Measurements from ENCODE around the gene IMPDH1.

Gene IMPDH1

DNA sequence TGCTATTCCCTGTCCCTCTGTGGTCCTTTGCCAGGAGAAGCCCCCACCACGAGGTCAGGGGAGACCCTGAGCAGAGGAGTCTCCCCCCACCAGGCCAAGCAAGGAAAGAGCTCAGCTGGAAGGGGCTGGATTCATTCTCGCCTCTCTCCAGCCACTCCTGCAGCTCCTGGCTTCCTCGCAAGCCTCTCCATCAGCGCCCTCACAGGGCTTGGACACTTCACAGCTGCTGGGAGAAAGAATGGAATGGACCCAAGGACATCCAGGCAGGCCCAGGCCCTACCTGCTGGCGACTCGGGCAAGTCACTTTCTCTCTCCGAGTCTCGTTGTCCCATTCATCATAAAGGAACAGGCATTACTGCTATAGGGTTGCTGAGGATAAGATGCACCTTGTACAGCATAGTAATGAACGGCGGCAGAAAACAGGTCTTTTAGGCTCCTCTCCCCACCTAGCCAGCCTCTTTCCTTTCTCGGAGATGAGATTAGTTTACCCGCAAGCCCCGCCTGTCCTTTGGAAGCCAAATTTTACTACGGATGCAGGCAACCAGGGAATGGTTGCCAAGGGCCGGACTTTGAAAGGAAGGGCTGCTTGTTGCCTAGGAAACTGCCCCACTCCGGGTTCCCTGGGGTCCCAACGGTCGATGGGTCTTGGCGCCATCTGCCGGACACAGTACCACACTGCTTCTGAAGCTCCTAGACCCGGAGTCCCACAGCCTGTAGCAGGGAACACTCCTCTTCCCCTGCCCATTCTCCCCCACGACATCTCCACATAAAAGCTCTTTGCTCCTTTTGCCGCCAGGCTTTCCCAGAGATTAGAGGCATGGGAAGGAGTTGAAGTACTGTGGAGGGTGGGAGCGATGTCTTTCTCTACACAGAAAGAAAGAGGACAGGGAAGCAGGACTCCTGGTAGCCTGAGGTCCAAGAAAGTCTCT, 22.3 kb downstream of the IMPDH1 start:
- DNase-seq (ENCODE audit: low read depth), result peak; percentile 39

DNA sequence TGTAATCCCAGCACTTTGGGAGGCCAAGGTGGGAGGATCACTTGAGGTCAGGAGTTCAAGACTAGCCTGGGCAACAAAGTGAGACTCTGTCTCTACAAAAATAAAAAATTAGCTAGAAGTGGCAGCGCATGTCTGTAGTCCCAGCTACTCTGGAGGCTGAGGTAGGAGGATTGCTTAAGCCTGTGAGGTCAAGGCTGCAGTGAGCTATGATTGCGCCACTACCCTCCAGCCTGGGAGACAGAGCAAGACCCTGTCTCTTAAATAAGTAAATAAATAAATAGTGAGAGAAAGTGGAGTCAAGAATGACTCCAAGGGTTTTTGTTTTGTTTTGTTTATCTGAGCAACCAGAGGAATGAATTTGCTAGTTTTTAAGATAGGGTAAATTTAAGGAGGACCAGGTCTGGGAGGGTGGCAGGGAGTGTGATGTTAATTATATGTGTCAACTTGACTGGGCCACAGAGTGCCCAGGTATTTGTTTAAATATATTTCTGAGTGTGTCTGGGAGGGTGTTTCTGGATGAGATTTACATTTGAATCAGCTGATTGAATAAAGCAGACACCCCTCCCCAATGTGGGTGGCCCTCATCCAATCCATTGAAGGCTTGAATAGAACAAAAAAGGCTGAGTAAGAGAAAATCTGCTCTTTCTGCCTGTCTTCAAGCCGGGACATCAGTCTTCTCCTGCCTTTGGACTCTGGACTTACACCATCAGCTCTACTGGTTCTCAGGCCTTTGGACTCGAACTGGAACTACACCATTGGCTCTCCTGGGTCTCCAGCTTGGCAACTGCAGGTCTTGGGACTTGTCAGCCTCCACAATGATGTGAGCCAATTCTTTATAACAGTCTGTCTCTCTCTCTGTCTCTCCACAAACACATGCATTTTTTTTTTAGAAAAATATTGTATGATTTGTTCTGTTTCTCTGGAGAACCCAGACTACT, 23.5 kb downstream of the IMPDH1 start:
- no peak for DNase-seq (ENCODE audit: low read depth)

DNA sequence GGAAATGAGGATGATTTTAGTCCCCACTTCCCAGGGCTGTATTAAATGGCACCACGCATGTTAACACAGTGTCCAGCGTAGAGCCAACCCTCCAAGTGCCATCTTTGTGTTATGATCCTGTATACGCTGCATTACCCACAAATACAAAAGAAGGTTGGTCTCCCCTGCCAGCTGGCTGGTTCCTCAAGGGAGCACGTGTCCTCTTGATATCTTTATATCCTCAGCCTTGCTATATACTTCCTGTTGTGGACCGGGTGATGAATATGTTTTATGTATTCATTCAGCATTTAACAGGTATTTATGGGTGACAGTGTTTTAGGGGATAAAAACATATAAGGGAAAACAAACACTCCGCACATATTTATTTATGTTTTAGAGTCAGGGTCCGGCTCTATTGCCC, 25.1 kb downstream of the IMPDH1 start:
- DNase-seq (ENCODE audit: low read depth), result no peak

DNA sequence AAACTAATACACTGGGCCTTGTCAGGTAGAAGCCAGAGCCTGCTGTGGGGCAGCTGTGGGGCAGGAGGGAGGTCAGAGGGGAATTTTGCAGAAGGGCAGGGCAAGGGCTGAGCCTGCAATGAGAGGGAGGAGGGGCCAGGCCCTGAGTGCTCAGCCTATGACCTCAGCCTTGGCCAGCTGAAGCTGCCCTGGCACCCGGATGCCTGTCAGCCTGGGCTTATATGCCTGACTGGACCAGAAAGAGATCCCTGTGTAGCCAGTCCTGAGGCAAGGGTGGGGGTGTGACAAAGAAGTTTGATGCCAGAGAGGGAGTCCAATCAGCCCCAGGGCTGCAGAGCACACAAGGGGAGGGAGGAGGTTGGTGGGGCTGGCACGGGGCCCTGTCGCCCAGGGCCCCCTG, 26.0 kb downstream of the IMPDH1 start:
- DNase-seq (ENCODE audit: low read depth), result no peak

DNA sequence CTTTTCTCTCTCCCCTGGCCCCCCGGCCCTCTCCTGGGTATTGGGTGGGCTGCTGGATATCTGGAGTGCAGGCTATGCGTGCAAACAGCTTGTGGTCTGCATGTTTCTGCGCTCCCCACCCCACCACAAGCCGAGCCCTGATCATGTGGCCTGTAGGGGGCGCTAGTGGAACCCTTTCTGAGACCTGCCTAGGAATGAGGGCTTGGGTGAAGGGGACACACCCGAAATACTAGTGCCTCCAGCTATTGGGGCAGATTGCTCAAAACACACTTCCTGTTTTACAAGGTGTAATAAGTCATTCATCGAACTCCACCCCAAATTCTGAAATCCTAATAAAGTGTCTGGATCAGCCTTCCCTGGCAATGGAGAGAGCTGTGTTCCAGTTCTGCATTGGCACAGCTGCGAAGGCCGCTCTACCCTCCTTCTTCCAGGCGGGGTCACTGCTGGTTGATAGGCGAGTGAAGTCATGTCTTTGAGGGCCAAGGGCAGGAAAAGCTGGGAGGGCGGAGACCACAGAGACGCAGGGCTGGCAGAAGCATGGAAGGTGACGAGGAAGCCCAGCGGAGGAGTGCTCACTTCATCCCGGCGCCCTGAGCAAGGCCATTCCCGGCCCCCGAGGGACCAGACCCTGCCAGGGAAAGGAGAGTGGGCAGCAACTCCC, 28.5 kb downstream of the IMPDH1 start:
- DNase-seq (ENCODE audit: low read depth), result no peak

DNA sequence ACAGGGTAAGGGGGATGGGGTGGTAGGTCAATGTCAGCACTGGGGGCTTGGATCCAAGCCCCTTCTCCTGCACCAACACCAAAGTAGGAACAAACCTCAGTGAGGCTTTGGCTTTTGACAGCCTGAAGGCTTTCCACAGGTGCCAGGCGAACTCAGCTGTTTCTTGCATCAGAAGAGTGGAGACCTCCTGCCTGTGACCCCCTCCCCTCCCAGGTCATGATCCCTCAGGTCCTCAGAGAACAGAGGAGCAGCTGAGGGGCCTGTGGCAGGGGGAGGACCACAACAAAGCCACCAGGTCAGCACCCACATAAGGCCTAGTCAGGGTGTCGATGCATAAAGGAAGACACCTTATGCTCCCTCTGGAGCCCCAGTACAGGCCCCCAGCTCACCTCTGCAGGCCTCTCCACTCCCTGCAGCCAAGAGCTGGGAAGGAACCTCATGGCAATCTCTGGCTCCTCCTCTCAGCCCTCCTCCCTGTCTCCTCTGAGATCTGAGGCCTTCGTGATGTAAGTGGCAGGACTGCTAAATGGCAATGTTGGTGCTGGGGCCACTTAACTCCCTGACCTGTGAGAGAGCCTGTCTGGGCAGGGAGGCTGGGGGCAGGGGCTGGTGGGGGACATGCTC, 29.2 kb downstream of the IMPDH1 start:
- no peak for DNase-seq (ENCODE audit: low read depth)

DNA sequence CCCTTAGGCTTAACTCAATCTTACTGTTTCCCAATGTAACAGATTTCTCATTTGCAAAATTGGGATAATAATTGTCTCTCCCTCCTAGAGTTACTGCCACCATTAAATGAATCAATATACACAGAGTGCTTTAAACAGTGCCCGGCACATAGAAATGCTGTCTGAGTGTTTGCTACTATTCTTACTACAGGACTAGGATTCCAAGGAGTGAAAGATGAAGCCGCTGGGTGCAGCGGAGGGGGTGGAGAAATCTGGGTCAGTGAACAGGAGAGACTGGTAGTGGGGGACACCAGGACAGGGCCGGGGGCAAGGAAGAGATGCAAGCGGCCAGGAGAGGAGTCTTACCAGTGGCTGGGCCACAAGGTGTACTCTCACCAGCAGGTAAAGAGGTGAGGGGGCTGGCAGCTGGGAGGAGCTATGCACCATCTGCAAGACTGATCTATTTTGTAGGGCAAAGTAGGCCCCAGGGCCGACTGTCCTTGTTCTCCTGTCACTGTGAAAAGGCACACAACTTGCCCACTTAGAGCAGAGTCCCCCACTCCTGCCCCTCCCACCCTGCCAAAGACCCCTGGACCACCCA, 29.8 kb downstream of the IMPDH1 start:
- no peak for DNase-seq (ENCODE audit: low read depth)

DNA sequence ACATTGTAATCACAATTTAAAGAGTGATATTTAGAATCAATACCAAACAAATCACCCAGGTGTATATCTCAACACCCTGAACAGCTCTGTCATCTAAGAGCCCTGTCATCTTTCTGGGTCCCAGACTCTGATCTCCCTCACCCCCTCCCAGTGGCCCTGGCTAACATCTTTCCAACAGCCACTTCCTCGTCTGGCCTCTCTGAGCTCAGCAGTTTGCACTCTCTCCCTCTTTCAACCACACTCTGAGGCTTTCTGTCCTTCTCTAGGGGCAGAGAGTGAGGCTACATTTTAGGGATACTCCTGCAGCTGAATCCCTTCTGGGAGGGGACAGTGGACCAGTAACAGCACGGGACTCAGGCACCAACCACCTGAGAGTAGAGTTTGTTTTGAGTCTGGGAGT, 31.1 kb downstream of the IMPDH1 start:
- no peak for DNase-seq (ENCODE audit: low read depth)

DNA sequence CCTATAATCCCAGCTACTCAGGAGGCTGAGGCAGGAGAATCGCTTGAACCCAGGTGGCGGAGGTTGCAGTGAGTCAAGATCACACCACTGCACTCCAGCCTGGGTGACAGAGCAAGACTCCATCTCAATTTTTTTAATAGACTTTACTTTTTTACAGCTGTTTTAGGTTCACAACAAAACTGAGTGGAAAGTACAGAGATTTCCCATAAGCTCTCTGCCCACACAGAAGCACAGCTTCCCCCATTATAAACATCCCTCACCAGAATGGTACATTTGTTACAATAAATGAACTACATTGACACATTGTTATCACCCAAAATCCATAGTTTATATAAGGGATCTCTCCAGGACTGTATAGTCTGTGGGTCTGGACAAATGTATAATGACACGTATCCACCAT, 33.7 kb downstream of the IMPDH1 start:
- no peak for DNase-seq (ENCODE audit: low read depth)

DNA sequence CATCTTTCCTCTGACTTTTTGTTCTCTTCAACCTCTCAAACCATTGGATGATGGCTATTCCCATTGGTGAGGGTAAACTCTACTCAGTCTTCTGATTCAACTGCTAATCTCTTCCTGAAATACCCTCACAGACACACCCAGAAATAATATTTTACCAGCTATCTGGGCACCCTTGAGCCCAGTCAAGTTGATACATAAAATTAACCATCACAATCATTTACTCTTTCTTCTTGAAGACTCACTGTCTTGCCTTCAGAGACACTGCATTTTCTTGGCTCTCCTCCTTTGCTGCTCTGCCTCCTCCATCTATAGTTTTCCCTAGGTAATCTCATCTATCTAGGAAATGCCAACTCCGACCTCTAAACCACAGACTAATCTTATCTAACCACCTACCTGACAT, 35.7 kb downstream of the IMPDH1 start:
- no peak for DNase-seq (ENCODE audit: low read depth)

DNA sequence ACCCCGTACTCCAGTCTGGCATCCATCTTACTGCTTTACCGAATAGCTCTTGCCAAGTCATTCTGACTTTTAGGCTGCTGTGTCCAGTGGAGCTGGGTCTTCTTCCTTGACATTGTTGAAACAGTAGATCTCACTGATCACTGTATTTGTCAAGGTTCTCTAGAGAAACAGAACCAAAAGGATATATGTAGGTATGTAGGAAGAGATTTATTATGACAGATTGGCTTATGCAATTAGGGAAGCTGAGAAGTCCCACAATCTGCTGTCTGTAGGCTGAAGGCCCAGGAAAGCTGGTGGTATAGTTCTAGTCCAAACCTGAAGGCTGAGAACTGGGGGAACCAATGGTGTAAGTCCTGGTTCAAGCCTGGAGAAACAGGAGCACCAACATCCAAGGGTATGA, 36.2 kb downstream of the IMPDH1 start:
- DNase-seq (ENCODE audit: low read depth), result no peak

DNA sequence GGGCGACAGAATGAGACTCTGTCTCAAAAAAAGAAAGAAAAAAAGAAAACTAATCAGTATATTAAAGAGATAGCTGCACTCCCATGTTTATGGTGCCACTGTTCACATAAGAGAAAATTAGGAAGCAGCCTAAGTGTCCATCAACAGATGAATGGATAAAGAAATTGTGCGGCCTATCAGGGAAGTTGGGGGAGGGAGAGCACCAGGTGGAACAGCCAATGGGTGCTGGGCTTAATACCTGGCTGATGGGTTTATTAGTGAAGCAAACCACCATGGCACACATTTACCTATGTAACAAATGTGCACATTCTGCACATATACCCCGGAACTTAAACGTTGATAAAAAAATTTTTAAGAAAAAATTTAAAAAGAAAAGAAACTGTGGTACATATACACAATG, 39.3 kb downstream of the IMPDH1 start:
- DNase-seq (ENCODE audit: low read depth), result no peak

DNA sequence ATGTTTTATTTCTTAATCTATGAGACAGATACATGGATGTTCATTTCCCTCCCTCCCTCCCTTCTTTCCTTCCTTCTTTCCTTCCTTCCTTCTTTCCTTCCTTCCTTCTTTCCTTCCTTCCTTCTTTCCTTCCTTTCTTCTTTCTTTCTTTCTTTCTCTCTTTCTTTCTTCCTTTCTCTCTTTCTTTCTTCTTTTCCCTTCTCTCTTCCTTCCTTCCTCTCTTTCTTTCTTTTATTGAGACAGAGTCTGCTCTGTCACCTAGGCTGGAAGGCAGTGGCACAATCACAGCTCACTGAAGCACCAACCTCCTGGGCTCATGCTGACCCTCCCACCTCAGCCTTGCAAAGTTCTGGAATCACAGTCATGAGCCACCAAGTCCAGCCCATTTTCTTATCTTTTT, 42.8 kb downstream of the IMPDH1 start:
- DNase-seq (ENCODE audit: low read depth), result no peak

DNA sequence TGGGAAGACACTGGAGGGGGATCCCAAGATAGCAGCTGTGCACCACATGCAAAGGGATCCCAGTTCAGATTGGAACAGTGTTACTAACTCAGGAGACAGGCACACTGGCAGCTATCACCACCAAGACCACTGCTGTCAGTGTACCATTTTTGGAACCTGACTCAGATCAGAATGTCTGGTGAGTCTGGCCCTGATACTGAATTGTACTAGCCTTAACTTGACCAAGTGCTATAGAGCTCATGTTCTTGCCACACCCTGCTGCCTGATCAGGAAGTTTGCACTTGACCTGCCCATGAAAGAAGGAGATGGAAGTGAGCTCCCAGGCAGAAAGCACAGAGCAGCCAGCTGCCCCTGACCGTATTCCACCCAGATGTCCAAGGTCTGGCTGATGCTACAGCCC, 43.5 kb downstream of the IMPDH1 start:
- no peak for DNase-seq (ENCODE audit: low read depth)

DNA sequence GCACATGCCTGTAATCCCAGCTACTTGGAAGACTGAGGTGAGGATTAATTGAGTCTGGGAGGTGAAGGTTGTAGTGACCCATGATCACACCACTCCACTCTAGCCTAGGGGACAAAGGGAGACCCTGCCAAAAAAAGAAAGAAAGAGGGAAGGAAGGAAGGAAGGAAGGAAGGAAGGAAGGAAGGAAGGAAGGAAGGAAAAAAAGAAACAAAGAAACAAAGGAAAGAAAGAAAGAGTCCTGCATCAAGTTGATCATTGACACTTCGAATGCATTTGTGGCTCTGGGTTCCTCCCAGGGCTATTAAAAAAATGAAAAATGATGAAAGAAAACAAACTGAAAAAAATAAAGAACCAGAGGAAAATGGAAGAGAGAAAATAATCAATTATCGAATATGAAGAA, 44.4 kb downstream of the IMPDH1 start:
- no peak for DNase-seq (ENCODE audit: low read depth)

DNA sequence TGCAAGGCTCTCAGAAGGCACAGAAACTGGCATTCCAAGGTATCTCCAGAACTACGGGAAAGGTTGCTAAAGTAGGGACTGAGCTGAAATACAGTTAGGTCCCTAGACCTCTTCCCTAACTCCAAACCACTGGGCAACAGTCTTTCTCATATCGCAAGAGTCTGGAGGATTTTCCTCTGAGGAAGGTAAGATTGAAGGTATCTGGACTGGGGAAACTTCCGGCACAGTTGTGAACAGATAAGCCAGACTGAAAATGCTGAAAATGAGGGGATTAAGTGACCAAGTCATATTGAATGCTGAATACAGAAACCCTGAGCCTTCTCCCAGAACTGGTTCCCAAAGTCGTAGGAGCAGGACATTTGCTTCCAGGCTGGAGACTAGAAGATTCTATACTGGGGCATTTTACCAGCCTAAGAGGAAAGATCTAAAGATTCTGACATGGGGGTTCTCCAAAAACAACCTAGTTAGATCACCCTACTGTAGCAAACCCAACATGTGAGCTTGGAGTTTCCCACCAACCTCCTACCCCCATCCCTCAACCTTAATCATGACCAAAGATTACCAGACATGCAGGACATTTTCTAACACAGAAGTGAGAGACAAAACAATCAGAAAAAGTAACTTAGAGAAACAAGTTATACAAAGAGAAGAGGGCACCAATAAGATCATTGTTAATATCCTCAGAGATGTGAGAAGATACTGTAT, 45.5 kb downstream of the IMPDH1 start:
- no peak for DNase-seq (ENCODE audit: low read depth)

DNA sequence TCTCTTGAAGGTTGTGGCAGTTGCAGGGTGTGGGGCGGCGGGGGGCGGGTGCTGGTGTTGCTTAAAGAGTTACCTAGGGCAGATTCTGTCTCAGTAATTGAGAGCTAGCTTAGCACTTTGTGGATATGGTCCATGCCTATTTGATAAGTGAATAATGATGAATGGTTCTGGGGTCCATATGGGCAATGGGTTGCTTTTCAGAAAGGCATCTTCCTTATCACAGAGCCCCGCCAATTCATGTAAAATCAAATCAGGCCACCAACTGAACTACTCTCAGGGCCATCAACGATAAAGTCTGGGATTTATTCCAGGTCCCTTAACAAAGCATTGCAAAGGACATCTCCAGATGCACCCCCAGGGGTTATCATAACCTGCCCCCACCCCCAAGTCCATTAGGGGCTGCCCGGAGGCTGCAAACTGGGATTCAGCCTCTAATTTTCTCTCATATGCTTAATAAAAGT, 46.5 kb downstream of the IMPDH1 start:
- DNase-seq (ENCODE audit: low read depth), result no peak

DNA sequence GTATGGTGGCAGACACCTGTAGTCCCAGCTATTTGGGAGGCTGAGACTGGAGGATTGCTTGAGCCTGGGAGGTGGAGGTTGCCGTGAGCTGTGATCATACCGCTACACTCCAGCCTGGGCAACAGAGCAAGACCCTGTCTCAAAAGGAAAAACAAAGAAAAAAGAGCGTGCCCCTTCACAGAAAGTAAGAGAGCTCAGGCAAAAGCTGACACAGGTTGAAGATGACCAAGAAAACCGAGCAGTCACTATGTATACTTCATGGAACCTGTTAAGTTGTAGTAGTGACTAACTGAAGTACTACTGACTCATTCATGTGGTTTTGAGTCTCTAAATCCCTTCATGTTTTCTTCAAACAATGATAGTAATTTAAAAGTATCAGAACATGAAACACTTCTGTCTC, 47.1 kb downstream of the IMPDH1 start:
- DNase-seq (ENCODE audit: low read depth), result no peak

DNA sequence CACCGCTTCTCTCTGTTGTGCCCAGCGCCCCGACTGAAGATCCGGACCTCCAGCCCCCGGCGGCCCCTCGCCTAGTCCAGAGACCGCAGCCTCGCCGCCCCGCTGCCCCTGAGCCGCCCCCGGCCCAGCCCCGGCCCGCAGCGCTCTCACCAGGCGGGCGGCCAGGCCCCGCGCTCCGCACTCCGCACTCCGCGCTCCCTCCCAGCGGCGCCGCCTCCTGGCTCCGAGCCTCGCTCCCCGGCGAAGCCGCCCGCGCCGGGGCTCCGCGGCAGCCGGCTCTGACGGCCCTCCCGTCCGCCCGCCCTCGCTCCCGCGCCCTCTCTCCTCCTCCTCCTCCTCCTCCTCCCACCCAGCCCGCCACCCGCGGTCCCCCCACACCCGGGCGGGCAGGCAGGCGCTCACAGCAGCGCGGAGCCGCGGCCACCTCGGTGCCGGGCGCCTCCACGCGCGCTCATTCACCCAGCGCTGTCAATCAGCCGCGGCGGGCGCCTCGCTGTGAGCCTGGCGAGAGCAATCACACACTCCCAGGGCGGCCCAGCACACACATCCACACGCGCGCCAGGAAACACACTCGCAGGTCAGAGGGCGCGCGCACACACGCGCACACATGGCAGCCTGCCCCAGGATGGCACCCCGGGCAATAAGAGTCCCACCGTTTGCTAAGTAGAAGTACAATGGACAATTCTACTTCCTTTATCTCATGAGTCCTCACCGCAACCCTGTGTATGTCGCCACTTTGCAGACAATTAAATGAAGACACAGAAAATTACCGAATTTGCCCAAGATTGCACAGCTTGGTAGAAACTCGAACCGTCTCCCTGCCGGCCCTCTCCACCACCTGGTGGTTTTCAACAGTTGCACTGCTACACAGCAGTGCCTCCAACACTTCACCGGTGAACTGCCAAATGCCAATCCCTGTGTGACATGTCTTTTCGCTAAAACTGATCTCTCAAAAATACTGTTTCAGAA, 48.1 kb downstream of the IMPDH1 start, which contains the start of gene PRRT4:
Gene PRRT4 (minus strand): TSS at position 280 of the 969 bp plus-strand sequence.
- DNase-seq (ENCODE audit: low read depth), result no peak

DNA sequence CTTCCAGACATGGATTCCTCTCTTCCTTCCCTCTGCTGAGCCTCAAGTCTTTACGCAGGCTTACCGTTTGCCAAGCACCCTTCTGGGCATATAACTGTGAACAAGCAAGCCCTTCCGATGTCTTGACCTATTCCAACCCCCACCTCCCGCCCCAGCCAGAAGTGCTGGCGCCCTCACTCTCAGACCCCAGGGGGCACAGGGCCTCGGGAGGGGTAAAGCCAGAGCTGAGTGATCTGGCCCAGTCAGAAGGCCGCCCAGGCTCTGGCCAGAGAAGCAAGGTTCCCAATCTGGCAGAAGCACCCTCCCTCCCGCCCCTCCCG, 49.5 kb downstream of the IMPDH1 start:
- DNase-seq (ENCODE audit: low read depth), result no peak
